NCI-H748 (cell line): ENCODE results near the gene LRP1B.

Experiments
- DNase-seq: peaks from one replicate; lab custom pipeline; 2025; ENCODE audit not compliant: unreplicated experiment; lab: John Stamatoyannopoulos, UW

The LRP1B gene

GRCh38 chr2:141467331-141467730 lies 663.5 kb downstream of the LRP1B start:
- no peak for DNase-seq

- no peak for DNase-seq
Observed at GRCh38 chr2:141464995-141465394, 665.8 kb downstream of the LRP1B start.

DNA sequence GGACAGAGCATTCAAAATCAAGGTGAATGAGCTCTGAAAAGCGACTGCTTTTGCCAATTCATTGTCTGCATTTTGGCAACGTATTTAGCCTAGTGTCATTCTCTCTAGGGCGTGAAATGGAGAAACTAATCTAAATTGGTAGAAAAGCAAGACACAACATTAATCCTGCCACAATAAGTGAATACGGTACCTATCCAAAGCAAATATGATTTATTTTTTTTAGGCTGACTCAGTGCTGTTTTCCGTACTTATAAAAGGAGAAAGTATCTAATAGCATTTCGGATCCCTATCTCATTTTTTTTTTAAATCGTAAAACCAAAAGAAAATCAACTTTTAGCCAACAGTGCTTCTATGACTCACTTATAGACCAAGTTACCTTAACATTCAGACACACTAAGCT lies 672.5 kb downstream of the LRP1B start:
- DNase-seq, result no peak

GRCh38 chr2:141455877-141456276 lies 674.9 kb downstream of the LRP1B start:
- DNase-seq, result no peak

GRCh38 chr2:141455211-141455826 lies 675.5 kb downstream of the LRP1B start:
- DNase-seq, result no peak

DNA sequence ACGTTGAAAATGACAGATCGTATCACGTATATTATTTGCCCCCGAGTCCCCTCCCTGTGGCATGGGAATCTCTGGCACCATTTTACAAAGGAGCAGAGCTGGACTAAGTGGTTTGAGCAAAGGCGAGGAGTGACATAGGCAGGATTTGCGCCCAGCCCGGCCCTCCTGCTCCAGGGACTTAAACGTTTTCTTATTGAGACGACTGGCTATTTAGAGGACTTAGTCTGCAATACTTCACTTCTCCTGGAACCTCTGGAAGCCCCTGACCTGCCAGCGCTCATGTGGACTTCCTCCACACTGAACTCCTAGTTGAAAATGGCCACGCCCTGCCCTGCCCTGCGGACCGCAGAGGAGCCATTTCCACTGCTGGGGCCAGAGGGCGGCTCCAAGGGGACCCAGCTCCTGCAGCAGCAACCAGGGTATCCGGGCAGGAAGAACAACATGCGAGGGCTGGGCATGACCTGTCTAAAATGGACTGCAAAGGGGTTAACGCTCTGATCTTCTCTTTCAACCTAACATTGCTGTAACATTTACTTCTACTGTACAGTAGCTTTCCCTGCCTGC lies 690.7 kb downstream of the LRP1B start:
- DNase-seq, result no peak

GRCh38 chr2:141439524-141439923 lies 691.3 kb downstream of the LRP1B start:
- DNase-seq, result no peak

- no peak for DNase-seq
Observed at GRCh38 chr2:141438536-141438935, 692.3 kb downstream of the LRP1B start.

DNA sequence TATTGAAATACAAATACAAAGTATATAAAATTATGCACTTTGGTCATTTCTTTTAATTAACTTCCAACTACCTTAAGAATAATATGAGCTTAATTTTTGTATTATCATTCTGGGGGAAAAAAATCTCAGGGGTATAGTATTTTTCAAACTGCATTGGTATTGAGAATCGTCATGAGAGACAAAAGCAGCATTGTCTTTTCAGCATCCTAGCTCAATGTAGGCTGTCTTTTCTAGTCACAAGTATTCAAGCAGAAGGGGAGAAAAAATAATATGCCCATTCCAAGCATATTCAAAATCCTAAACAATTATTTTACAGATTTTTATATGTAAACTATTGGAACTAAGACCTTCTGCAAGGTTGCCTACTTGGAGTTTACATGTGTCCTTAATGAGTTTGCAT lies 693.3 kb downstream of the LRP1B start:
- no peak for DNase-seq

DNA sequence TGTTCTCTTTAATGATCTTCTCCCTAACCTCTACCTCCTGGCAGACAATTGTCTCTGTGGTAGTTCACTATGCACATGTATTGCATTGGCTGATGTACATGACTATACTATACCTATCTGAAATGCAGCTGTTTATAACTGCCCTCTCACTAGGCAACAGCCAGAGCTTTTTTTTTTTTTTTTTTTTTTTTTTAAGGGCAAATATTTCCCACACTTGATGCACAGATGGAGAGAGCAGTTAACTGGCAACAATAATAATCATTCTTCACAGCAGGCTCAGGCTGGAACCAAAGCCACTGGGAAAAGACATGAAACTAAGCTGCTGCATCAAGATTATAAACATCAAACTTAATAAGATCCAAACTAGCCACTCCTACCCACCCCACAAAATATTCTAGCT lies 707.7 kb downstream of the LRP1B start:
- DNase-seq, result peak; percentile 33

DNA sequence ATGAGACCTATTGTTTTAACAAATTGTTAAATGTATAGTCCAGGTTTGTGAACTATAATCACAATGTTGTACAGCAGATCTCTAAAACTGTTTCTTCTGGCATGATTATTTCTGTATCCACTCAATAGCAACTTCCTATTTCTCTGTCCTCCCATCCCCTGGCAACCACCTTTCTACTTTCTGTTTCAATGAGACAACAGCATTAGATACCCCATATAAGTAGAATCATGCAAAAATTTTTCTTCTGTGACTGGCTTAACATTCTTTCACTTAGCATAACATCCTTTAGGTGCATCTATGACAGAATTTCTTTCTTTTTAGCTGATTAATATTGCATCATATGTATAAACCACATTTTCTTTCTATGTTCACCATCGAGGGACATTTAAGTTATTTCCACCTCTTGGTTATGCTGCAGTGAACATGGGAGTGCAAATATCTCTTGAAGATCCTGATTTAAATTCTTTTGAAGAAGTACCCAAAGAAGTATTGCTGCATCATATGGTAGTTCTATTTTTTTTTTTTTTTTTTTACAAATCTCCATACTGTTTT lies 713.5 kb downstream of the LRP1B start:
- no peak for DNase-seq

DNA sequence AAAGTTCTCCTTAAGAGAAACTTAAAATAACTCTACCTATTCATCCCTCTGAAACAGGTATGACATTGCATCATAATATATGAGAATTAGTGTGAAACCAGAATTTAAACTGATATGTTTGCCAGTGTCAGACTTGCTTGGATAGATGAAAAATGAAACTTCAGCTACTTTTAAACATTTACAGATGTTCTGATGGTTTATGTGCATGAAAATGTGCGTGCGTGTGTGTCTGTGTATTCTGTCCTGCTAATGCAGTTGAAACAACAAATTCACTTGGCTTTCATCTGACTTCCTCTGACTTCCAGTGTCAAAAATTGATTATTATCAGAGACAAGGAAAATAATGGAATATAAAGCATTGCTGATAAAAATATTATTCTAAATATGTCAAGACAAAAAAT lies 719.4 kb downstream of the LRP1B start:
- no peak for DNase-seq

DNA sequence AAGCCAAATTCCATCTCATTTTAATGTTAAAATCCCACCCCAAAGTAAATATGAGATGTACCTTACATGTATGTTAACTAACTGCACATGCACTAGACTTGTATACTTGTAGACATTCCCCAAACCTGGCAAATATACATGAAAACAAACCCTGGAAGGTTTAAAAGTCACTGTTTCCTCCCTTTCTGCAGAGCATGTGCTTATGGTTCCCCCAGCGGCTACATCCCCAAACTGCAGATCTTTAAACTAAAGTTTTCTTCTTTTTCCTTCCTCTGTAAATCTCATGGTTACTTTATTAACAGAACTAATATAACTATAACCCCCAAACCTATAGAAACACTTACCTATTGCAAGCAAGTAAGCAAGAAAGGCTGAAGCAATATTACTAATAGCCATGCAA lies 731.5 kb downstream of the LRP1B start:
- DNase-seq, result no peak

DNA sequence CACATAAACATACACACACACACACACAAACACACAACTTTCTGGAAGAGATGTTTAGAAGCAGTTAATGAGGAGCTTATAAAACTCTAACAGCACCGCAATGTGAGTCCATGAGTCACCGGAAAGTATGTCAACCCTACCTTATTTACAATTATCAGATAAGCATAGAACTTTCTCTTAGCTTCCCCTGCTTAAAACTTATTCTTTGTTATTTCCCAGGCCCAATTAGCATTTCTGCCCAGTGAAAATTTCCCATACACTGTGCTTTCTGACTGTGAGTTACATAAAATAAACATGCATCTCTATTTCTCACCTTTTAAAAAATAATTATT lies 737.6 kb downstream of the LRP1B start:
- no peak for DNase-seq

DNA sequence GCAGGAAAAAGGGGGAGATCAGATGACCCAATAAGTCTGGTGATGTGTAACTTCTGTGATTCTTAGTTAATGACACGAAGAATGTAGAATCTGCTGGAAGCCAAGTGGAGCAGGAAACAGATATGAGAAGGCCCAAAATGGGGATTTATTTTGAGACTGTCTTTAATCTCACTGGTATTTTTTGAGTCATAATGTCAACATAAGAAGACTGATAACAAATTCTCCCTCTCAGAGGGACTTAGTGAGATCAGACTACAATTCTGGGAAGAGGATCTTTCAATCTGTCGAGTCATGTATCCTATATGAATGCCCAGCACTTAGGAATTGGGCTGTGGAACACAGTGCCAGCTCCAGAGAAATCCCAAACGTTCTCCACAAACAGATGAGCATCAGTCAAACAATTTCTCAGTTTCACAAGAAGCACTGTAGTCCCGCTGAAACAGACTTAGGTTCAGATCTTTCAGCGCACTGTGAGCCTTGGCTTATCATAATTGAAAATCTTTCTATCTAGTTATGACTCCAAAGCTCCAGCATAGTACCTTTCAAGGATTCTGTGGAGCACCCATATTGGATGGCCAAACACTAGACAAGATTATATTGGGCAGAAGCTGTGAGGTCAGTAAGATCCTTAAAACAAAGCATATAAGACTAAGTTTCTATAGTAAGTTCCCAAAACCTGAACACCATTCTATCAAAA lies 738.2 kb downstream of the LRP1B start:
- DNase-seq, result no peak

DNA sequence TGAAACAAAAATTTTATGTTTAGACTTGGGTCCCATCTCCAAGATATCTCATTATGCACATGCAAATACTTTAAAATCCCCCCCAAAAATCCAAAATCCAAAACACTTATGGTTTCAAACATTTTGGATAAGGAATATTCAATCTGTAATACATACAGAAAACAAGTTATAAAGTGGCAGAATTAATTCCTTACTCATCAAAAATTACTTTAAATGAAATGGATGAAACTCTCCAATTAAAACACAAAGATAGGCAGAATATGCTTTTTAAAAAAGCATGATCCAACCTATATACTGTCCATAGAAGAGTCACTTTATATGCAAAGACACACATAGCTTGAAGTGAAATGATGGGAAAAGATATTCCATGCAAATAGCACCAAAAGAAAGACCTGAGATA lies 744.6 kb downstream of the LRP1B start:
- DNase-seq, result no peak

GRCh38 chr2:141384676-141385075 lies 746.1 kb downstream of the LRP1B start:
- DNase-seq, result no peak

GRCh38 chr2:141381946-141382345 lies 748.9 kb downstream of the LRP1B start:
- no peak for DNase-seq

DNA sequence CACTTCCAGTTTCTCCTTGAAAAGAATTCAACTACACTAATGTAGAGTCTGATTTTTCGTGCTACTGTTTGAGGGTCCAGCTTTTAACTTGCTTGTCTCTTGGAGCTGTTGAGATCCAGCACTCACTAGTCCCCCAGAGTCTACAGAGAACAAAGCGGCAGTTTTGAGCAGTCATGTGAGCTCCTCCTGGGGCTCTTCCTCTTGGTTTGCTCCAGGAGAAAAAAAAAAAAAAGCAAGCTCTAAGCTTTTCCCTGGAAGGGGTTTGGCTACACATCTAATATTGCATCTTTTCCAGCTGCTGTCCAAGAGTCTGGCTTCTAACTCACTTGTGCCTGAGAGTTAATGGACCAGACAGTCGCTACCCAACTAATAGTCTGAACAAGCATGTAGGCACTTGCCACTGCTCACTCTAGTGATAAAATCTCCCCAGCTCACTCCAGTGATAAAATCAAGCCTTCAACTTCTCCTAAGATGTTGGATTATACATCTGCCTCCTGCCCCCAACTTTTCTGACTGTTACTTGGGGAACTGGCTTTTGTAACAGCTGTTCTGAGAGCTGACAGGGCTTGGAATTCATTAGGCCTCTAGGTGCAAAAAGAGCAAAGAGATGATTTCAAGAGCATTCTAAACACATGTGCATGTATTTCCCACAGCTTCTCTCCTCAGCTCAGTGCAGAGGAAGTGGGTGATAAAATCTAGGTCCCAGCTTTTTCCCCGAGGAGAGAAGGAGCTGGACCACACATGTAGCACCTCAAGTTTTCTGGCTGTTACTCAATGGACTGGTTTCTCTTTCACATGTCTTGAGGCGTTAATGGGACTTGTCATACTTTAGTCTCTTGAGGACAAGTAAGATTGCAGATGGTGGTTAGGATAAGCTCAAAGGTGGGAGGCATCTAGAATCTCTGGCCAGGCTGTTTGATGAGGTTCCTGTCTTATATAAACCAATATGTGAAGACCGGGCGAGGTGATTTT lies 750.5 kb downstream of the LRP1B start:
- no peak for DNase-seq

GRCh38 chr2:141364821-141365220 lies 766.0 kb downstream of the LRP1B start:
- no peak for DNase-seq

- DNase-seq, result no peak
Observed at GRCh38 chr2:141362311-141362710, 768.5 kb downstream of the LRP1B start.
